ENCODE measurements around the gene HOXA3.

GRCh38 chr7:27133409-27134231 is 18.8 kb downstream of the HOXA3 start:
- no peak for TF ChIP-seq CTCF (IDR thresholded peaks at IDR 0.05)
- no peak for TF ChIP-seq EP300 (IDR thresholded peaks at IDR 0.05; ENCODE audit: borderline replicate concordance in 1 of 2, low read depth in 1 of 2, low read length in 1 of 2)
- TF ChIP-seq JUND (IDR thresholded peaks at IDR 0.05): no peak
- TF ChIP-seq TAF1 (IDR thresholded peaks at IDR 0.05; ENCODE audit: borderline replicate concordance, low read depth, low read length): no peak
- no peak for TF ChIP-seq RAD21 (IDR thresholded peaks at IDR 0.05; ENCODE audit: low read length)
- TF ChIP-seq POLR2AphosphoS5 (IDR thresholded peaks at IDR 0.05; ENCODE audit: low read depth, low read length): no peak
- TF ChIP-seq IRF3 (IDR thresholded peaks at IDR 0.05; ENCODE audit: low read depth, low read length): no peak
- TF ChIP-seq SIN3A (IDR thresholded peaks at IDR 0.05; ENCODE audit: borderline replicate concordance, low read depth, low read length): no peak
- TF ChIP-seq REST (IDR thresholded peaks at IDR 0.05; ENCODE audit: low read depth, low read length): no peak
- TF ChIP-seq RFX5 (IDR thresholded peaks at IDR 0.05; ENCODE audit: low read length): no peak
- TF ChIP-seq MAX (IDR thresholded peaks at IDR 0.05; ENCODE audit: low read depth): no peak
- TF ChIP-seq FOSL2 (IDR thresholded peaks at IDR 0.05; ENCODE audit: borderline replicate concordance, low read depth): no peak
- TF ChIP-seq FOXM1 (IDR thresholded peaks at IDR 0.05; ENCODE audit: low read depth): no peak
- TF ChIP-seq TCF12 (IDR thresholded peaks at IDR 0.05): no peak
